Measurements from ENCODE around the gene CTSC.

GRCh38 chr11:88363004-88363403, 25.5 kb upstream of the CTSC start:
- no peak for TF ChIP-seq CTCF (IDR thresholded peaks at IDR 0.05; ENCODE audit: low read depth, low read length)
- no peak for TF ChIP-seq EZH2phosphoT487 (IDR thresholded peaks at IDR 0.05; ENCODE audit: low read depth)

Measured in OCI-LY3 (cell line).